Neural progenitor cell (in vitro differentiated cells): ENCODE results near the gene KCNMA1. TPM values are rescaled to one million over a fixed set of nuclear protein-coding genes. Genes with fewer than 3 reads are reported as not detected.

Experiments
- DNase-seq: peaks from one replicate; pipeline ENCODE4 v3.0.0-alpha.2; 2016; ENCODE audit warnings: low spot score
- H2AFZ ChIP-seq: fragments of 200-600 bp; sonication (generic); replicated peaks from 2 replicates; pipeline ENCODE4 v1.6.1; 2016; ENCODE audit warnings: antibody characterized with exemption
- H3F3A ChIP-seq: fragments of 200-600 bp; sonication (generic); 2 replicates; pipeline ENCODE4 v1.6.1; 2016; ENCODE audit warnings: antibody characterized with exemption, low read depth
- H3K27ac ChIP-seq: fragments of 200-600 bp; sonication (generic); 2 replicates; pipeline ENCODE4 v1.5.1; 2016; ENCODE audit warnings: mild to moderate bottlenecking
- H3K27me3 ChIP-seq: fragments of 200-600 bp; sonication (generic); 2 replicates; pipeline ENCODE4 v1.6.1; 2016; ENCODE audit warnings: mild to moderate bottlenecking, moderate library complexity
- H3K36me3 ChIP-seq: fragments of 200-600 bp; sonication (generic); 2 replicates; pipeline ENCODE4 v1.5.1; 2016
- H3K4me1 ChIP-seq: fragments of 200-600 bp; sonication (generic); 2 replicates; pipeline ENCODE4 v1.6.1; 2016; ENCODE audit warnings: mixed run types
- H3K4me2 ChIP-seq: fragments of 200-600 bp; sonication (generic); 2 replicates; pipeline ENCODE4 v1.6.1; 2016
- H3K4me3 ChIP-seq: fragments of 200-600 bp; sonication (generic); 2 replicates; pipeline ENCODE4 v1.5.1; 2016
- H3K79me2 ChIP-seq: fragments of 200-600 bp; sonication (generic); 2 replicates; pipeline ENCODE4 v1.6.1; 2016; ENCODE audit warnings: low read depth
- H3K9ac ChIP-seq: fragments of 200-600 bp; sonication (generic); 2 replicates; pipeline ENCODE4 v1.6.1; 2016
- H3K9me3 ChIP-seq: fragments of 200-600 bp; sonication (generic); 2 replicates; pipeline ENCODE4 v1.5.1; 2016; ENCODE audit warnings: low read depth
- H4K20me1 ChIP-seq: fragments of 200-600 bp; sonication (generic); 2 replicates; pipeline ENCODE4 v1.6.1; 2016; ENCODE audit warnings: low read depth
- H3K27ac Mint-ChIP-seq: 3 replicates; pipeline ENCODE4 v1.8.0; 2021; ENCODE audit warnings: mixed read lengths
- H3K27me3 Mint-ChIP-seq: 2 replicates; pipeline ENCODE4 v1.8.0; 2022; ENCODE audit warnings: low read depth, mild to moderate bottlenecking, inconsistent platforms, moderate library complexity, mixed read lengths; ENCODE audit not compliant: insufficient read depth
- H3K36me3 Mint-ChIP-seq: 3 replicates; pipeline ENCODE4 v1.8.0; 2021; ENCODE audit warnings: mixed read lengths
- H3K4me1 Mint-ChIP-seq: 3 replicates; pipeline ENCODE4 v1.8.0; 2021; ENCODE audit warnings: mixed read lengths
- H3K4me3 Mint-ChIP-seq: 3 replicates; pipeline ENCODE4 v1.8.0; 2021; ENCODE audit warnings: mild to moderate bottlenecking, moderate library complexity, mixed read lengths
- H3K9me3 Mint-ChIP-seq: 3 replicates; pipeline ENCODE4 v1.8.0; 2020; ENCODE audit warnings: mixed read lengths
- EZH2 ChIP-seq: fragments of 200-600 bp; sonication (generic); IDR thresholded peaks from 2 replicates; pipeline ENCODE4 v1.6.1; 2017; ENCODE audit warnings: antibody characterized with exemption, mild to moderate bottlenecking, moderate library complexity
- EZH2phosphoT487 ChIP-seq: fragments of 200-600 bp; sonication (generic); IDR thresholded peaks from 2 replicates; pipeline ENCODE4 v1.6.1; 2017; ENCODE audit warnings: antibody characterized with exemption
- total RNA-seq: library from RNA; depleted of rRNA; stranded (reverse); fragments of >200 nt; gene quantifications from 2 replicates; pipeline ENCODE4 v1.2.3, GENCODE V29; 2015; ENCODE audit warnings: low replicate concordance
- TF ChIP-seq, protein P1 (sequence below): fragments of 200-600 bp; sonication (generic); IDR thresholded peaks from 2 replicates; pipeline ENCODE4 v1.5.1; 2017; ENCODE audit warnings: antibody characterized with exemption, mild to moderate bottlenecking

The KCNMA1 gene
- total RNA-seq, 1 donor from 2014 or later, result 2.4 TPM

DNA sequence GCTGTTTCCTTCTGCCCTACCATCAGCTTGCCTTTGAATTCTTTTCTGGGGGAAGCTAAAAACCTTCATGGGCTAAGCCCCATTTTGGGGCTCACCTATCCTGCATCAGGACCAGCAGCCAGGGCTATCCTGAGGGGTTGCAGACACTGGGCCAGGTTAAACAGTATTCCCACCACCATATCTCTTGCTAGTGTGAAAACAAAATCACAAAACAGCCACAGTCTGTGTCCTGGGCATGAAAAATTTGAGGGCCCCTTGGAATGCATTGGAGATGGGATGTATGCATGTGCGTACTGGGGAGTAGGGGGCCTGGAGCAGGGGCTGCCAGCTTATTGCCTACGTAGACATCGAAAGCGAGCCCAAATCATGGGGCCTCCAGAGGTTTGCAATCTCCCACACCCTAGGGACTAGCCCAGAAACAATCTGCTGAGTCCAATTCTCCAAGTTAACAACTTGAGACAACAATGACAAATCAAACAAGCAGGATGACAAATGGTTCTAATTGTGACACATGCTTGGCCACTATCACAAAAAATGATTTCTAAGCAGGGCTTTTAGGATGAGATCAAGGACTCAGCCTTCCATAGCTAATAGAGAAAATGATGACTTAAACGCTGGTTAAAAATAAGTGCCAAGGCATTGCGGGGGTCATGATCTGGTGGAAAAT is 557.1 kb downstream of the KCNMA1 start:
- Histone ChIP-seq H2AFZ (no peak overlapping the region), H4K20me1 (no peaks in the 10 kb centered on the region), H3K9me3 (no peaks in the 10 kb centered on the region), H3K36me3 (no peaks in the 10 kb centered on the region), H3K4me1 (no peaks in the 10 kb centered on the region), H3F3A (no peaks in the 10 kb centered on the region), H3K27me3 (no peaks in the 10 kb centered on the region), H3K4me2 (no peak overlapping the region), H3K27ac (no peak overlapping the region), H3K9ac (no peak overlapping the region), H3K4me3 (no peak overlapping the region), H3K79me2 (no peaks in the 10 kb centered on the region)
- H3K4me1 Mint-ChIP-seq, result peaks cover 29% of the 10 kb centered on the region
- no peaks in the 10 kb centered on the region for H3K9me3 Mint-ChIP-seq
- no peak overlapping the region for H3K27ac Mint-ChIP-seq
- no peak overlapping the region for H3K4me3 Mint-ChIP-seq
- H3K36me3 Mint-ChIP-seq, result no peaks in the 10 kb centered on the region
- TF ChIP-seq, protein P1, sequence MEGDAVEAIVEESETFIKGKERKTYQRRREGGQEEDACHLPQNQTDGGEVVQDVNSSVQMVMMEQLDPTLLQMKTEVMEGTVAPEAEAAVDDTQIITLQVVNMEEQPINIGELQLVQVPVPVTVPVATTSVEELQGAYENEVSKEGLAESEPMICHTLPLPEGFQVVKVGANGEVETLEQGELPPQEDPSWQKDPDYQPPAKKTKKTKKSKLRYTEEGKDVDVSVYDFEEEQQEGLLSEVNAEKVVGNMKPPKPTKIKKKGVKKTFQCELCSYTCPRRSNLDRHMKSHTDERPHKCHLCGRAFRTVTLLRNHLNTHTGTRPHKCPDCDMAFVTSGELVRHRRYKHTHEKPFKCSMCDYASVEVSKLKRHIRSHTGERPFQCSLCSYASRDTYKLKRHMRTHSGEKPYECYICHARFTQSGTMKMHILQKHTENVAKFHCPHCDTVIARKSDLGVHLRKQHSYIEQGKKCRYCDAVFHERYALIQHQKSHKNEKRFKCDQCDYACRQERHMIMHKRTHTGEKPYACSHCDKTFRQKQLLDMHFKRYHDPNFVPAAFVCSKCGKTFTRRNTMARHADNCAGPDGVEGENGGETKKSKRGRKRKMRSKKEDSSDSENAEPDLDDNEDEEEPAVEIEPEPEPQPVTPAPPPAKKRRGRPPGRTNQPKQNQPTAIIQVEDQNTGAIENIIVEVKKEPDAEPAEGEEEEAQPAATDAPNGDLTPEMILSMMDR, result no peak
- TF ChIP-seq EZH2phosphoT487 (no peak), EZH2 (no peak)
- no peak for DNase-seq
- peaks cover 12% of the 10 kb centered on the region for H3K27me3 Mint-ChIP-seq

GRCh38 chr10:77079592-77080300 is 557.9 kb downstream of the KCNMA1 start:
- Mint-ChIP-seq H3K27me3 (peaks cover 12% of the 10 kb centered on the region), H3K4me3 (no peak overlapping the region), H3K27ac (no peak overlapping the region), H3K4me1 (peaks cover 32% of the 10 kb centered on the region), H3K36me3 (no peaks in the 10 kb centered on the region), H3K9me3 (no peaks in the 10 kb centered on the region)
- Histone ChIP-seq H3K4me1 (no peaks in the 10 kb centered on the region), H3K9me3 (no peaks in the 10 kb centered on the region), H3K9ac (no peak overlapping the region), H3K79me2 (no peaks in the 10 kb centered on the region), H3K27ac (no peak overlapping the region), H2AFZ (no peak overlapping the region), H3K4me2 (no peak overlapping the region), H4K20me1 (no peaks in the 10 kb centered on the region), H3F3A (no peaks in the 10 kb centered on the region), H3K4me3 (no peak overlapping the region), H3K27me3 (no peaks in the 10 kb centered on the region), H3K36me3 (no peaks in the 10 kb centered on the region)
- DNase-seq, result no peak
- TF ChIP-seq EZH2phosphoT487, result no peak
- TF ChIP-seq, protein P1, result no peak
- no peak for TF ChIP-seq EZH2

- H3K79me2 ChIP-seq, result no peaks in the 10 kb centered on the region
- no peaks in the 10 kb centered on the region for H3K9me3 ChIP-seq
- no peaks in the 10 kb centered on the region for H3K4me1 ChIP-seq
- Mint-ChIP-seq H3K27me3 (peaks cover 9% of the 10 kb centered on the region), H3K4me1 (peaks cover 34% of the 10 kb centered on the region), H3K27ac (no peak overlapping the region), H3K9me3 (no peaks in the 10 kb centered on the region), H3K36me3 (no peaks in the 10 kb centered on the region), H3K4me3 (no peak overlapping the region)
- H3K4me2 ChIP-seq, result no peak overlapping the region
- H3K9ac ChIP-seq, result no peak overlapping the region
- H3K27ac ChIP-seq, result no peak overlapping the region
- DNase-seq, result no peak
- H3K36me3 ChIP-seq, result no peaks in the 10 kb centered on the region
- H3K27me3 ChIP-seq, result no peaks in the 10 kb centered on the region
- TF ChIP-seq, protein P1, result no peak
- no peak for TF ChIP-seq EZH2phosphoT487
- no peak for TF ChIP-seq EZH2
- no peak overlapping the region for H2AFZ ChIP-seq
- no peak overlapping the region for H3K4me3 ChIP-seq
- H4K20me1 ChIP-seq, result no peaks in the 10 kb centered on the region
- H3F3A ChIP-seq, result no peaks in the 10 kb centered on the region
Observed at GRCh38 chr10:77077316-77077945, 560.2 kb downstream of the KCNMA1 start.
